HG02981 (cell line): ENCODE data around the gene PLA2G2D.

Experiments
- ATAC-seq: cut with Tn5 transposase; IDR thresholded peaks from one replicate; pipeline ENCODE4 v1.9.1; 2021; ENCODE audit warnings: mild to moderate bottlenecking, moderate library complexity; ENCODE audit not compliant: unreplicated experiment

Gene PLA2G2D

DNA sequence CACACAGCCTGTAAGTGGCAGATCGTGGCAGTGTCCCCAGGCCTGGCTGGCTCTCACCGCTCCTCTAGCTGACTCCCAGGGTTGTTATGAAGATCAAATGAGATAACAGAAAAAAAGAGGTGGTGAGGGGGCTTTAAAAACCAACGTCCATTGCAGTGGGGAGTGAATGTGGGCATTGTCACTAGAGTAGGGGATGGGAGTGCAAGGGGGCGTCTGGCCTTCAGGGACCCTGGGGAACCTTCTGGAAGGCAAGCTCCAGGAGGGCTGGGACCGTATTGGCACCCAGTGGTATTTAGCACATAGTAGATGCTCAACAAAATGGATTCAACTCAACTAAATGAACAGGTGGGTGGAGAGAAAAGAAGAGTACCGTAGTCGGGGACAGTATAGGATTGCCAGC, 3.4 kb downstream of the PLA2G2D start:
- no peak for ATAC-seq

DNA sequence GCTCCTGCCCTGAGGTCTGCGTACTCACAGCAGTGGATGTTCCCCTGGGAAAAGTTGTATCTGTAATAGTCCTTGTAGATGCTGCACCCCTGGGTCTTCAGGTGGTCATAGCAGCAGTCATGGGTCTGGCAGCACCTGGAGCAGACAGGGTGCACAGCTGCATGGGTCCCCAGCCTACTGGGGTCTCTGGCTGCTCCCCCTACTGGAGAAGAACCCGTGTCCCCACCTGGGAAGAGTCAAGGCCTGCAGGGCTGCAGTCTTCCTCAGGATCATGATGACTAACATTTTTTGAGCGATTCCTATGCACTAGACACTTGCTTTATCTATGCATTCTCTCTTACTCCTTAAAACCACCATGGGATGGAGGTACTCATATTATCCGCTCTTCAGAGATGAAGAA, 3.9 kb downstream of the PLA2G2D start:
- no peak for ATAC-seq

DNA sequence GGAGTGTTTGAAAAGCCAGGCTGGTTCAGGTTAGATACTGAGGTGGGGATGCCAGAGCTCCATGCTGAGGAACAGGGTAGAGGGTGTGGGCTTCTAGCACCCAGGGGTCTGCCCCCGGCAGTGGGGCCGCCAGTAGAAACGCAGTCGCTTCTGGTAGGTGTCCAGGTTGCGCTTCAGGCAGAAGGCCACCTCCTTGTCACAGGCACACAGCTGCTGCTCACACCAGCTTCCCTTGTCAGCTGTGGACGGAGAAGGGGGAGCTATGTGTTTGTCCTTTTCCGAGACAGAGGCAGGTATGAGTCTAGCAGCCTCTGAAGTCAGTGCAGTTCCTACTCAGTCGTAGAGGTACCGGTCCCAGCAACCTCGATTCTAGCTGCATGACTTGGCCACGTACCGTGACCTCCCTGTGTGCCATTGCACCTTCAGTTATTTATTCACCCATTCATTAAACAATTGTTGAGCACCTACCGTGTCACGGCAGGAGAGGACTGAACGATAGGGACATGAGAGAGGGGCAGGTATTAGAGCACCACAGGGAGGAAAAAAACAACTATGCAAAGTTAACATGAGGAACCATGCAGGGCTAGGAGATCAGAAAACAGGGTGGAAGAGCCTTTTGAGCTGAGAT, 5.2 kb downstream of the PLA2G2D start:
- ATAC-seq = no peak

DNA sequence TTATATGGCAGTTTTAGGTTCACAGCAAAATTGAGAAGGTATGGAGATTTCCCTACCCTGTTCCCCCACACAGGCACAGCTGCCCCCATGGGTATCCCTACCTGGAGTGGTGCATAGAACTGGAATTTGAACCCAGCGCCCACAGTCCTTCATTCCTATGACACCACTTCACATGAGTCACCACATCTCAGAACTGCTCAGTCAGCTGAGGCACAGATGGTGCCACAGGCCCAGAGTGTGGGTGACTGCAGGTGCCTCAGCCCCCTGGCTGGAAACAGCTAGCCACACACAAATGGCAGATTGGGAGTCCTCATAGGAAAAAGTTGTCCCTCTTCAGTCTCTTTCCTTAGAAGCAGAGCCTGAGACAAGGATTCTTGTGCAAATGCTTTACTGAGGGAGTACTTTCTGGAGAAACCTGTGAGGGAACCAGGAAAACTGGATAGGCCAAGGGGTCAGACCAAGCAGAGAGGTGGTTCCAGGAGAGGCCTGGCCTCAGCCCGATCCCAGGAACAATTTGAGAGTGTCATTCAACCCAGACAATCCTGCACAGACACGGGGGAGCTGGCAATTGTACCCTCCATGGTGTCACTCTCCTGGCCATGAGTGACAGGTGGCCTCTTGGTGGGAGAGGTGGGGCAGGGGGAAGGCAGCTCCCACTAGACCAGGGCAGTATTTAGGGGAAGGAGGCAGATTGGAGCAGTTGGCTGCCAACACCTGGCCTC, 6.9 kb downstream of the PLA2G2D start:
- ATAC-seq = no peak

DNA sequence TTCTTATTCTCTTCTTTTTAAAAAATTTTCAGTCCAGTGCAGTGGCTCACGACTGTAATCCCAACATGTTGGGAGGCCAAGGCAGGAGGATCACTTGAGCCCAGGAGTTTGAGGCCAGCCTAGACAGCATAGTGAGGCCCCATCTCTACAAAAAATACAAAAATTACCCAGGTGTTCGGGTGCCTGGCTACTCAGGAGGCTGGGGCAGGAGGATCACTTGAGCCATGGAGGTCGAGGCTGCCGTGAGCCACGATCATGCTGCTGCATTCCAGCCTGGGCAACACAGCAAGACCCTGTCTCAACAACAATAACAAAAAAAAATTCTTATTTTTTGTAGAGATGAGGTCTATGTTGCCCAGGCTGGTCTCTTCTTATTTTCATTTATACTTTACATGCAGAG, 7.9 kb downstream of the PLA2G2D start:
- ATAC-seq = no peak

DNA sequence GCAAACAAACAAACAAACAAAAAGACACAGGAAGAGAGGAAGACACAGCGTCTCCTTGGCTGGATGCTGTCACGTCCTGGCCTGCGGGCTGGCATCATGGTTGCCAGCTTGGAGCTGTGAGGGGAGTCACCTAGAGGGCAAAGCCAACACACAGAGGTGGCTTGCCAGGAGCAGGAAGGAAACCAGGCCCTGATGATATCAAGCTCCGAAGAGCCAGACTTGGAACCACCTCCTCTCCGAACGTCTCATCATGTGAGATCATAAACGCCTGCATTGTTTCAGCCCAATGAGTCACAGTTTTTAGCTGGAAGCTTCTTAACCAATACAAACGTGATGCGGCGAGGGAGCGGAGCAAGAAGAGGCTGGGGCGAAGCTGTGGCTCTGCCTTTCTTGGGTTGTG, 8.7 kb downstream of the PLA2G2D start:
- ATAC-seq = no peak

DNA sequence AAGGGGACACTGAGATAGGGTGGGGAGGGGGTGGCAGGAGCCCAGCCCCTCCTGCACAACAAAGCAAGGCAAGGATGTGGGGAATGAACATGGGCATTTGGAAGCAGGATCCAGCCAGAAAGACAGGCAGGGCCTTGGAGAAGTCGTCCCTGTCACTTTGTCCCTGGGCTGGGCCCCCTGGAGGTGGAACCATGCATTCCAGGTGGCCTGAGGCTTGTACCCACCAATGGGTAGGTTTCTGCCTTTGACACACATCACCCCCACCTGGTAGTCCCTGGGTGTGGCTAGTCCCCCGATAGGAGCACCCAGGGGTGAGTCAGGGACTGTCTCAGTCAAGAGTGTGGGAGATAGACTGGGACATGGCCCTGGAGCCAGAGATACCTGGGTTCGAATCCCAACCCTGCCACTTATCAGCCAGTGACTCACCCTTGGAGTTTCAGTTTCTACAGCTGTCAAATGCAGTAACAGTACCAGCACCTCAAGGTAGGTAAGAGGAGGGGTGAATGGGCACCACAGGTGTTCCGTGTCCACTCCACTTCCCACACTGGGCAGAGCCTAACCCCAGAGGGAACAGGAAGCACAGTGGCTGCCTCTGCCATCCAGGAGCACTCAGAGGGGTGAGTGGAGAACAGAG, 10.0 kb downstream of the PLA2G2D start:
- no peak for ATAC-seq

DNA sequence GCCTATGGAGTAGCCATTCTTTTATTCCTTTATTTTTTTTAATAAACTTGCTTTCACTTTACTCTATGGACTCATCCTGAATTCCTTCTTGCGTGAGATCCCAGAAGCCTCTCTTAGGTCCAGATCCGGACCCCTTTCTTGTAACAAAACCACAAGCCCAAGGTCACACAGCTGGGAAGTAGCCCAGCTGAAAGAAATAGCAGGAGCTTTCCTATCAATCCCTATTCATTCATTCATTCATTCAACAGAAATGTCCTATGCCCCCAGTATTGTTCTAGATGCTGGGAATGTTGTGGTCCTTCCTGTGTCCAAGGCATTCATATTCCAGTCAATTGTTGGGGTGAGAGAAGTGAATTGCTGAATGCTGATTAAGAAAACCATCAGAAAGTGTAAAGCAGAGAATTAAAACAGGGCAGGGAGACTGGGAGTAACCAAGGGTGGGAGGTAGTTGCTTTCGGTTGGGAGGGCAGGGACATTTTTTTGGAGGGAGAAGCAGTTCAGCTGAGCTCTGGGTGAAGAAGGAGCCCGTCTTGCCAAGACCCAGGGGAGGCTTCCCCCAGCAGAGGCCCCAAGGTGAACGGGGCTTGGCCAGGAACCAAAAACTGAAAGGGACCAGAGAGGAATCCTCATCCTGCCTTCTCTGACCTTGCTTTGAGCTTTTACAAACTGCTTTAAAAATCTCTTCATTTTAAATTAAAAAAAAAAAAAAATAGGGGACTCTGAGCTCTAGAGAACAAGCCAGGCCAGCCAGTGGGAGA, 10.8 kb downstream of the PLA2G2D start:
- ATAC-seq = no peak

DNA sequence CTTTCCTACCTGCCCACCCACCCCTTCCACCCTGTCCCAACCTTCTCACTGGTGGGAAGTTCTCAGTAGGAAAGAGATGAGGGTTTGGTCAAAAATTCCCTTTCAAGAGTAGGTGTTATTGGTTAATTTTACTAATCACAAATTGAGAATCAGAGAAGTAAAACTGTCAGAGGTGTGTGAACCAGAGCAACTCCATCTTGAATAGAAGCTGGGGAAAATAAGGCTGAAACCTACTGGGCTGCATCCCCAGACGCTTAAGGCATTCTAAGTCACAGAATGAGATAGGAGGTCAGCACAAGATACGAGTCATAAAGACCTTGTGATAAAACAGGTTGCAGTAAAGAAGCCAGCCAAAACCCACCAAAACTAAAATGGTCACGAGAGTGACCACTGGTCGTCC, 11.5 kb downstream of the PLA2G2D start:
- ATAC-seq = no peak

DNA sequence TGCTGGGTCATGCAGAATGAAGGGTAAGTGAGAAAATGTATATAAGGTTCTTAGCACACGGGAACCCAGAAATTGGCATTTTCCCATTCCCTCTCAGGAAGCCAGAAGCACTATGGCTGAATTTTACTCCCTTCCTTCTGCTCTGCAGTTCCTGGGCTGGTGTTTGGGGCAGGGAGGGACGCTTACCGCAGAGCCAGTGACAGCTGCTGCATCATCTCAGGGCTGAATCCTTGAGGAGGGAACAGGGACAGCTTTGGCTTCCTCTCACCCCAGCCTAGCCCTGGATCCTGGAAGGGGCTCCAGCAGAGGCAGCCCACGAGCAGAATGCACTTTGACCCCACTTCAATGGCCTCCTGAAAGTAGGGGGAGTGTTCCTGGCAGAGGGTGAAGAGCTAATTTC, 12.0 kb downstream of the PLA2G2D start:
- no peak for ATAC-seq

DNA sequence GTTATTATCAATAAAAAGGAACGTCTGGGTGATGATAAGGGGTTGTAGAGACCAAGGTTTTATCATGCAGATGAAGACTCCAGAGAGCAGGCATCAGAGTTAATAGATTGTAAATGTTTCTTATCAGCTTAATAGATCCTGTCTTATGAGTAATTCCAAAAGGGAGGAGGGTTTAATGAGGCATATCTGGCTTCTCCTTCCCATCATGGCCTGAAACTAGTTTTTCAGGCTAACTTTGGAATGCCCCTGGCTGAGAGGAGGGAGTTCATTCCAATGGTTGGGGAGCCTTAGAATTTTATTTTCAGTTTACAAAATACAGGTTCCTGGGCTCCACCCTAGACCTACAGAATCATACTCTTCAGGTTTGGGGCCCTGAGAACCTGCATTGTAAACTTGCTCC, 13.5 kb downstream of the PLA2G2D start:
- ATAC-seq = no peak

DNA sequence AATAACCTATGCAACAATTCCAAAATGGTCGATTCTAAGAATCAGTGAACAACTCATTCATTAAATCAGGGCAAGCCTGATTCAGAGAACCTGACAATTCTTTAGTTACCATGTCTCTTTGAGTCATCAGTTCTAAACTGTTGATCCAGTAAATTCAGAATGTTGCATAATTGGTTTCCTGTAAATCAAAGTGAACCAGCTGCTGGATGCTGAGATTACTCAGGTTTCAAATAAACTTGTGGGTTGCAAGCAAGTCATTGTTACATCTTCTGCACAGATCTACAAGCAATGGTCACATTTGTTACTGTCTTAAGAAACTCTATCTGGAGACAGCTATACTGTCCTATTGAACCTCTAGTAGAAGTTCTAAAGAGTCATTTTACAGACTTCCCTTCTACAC, 16.5 kb downstream of the PLA2G2D start:
- no peak for ATAC-seq

DNA sequence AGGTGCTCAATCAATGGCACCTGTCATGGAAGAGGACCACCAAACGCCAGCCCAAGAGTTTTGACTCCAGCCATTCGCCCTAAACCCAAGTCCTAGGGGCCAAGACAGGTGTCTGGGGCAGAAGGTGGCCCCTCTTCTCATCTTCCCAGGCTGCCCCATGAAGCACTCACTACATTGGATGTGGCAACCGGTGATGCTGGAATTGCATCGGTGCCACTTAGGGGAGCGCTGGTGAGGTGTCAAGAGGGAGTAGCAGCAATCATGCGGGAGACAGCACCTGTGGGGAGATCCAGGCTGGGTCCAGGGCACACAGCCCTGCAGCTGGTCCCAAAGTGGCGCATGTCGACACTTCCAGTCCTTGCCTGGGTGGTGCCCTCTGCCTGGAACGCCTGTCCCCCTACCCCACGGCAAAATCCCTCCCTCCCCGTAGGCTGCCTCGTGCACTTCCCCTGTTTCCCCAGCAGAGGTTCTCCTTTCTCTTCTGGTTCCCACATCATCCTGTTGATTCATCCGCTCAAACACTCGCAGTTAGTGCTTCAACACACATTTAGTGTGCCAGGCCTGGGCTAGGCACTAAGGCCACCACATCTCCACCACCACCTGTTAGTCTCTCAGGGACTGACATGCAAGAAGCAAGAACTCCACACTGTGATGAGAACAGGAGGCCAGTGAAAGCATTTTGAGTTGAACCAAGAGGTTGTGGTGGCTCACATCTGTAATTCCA, 18.5 kb downstream of the PLA2G2D start:
- ATAC-seq = no peak

DNA sequence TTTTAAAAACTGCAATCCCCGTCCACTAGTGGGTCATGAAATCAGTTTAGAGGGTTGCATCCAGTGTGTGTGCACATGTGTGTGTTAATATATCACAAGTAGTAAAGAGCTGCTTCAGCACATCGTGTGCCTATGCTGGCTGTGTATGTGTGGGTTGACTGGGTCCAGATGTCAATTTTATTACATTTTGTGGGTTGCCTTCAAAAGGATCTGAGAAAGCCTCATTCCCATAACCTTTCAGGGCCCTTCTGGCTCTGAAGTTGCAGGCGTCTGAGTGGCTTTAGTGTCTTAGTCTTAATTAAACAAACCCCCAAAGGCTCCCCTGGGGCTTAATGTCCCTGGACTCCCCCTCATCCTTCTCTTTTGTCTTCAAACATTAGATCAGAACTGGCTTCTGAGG, 19.8 kb downstream of the PLA2G2D start:
- ATAC-seq = no peak

DNA sequence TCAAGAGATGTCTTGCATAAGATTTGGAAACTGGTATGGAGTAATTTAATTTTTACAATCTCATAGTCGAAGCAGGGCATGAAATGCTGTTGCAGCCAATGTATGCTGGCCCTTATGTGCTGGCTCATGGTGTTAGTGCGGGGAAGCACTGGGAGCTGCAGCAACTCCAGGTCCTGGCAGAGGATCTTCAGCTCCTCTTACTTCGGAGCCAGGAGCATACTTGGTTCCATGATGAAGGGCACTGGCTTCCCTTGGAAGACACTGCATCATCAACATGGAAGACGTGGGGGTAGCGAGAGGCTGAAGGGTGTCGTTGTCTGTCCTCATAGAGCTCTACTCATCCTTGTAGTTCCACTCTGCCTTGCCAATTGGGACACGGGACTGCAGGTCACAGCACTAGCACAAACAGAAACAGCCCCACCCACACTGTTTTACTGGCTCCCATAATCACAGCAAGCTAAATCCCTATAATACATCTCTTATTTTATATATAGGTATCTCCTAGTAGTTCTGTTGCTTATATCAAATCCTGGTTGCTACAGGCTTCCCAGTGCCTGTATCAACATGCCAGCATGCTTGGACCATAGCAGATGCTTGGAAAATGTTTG, 22.4 kb downstream of the PLA2G2D start:
- no peak for ATAC-seq

DNA sequence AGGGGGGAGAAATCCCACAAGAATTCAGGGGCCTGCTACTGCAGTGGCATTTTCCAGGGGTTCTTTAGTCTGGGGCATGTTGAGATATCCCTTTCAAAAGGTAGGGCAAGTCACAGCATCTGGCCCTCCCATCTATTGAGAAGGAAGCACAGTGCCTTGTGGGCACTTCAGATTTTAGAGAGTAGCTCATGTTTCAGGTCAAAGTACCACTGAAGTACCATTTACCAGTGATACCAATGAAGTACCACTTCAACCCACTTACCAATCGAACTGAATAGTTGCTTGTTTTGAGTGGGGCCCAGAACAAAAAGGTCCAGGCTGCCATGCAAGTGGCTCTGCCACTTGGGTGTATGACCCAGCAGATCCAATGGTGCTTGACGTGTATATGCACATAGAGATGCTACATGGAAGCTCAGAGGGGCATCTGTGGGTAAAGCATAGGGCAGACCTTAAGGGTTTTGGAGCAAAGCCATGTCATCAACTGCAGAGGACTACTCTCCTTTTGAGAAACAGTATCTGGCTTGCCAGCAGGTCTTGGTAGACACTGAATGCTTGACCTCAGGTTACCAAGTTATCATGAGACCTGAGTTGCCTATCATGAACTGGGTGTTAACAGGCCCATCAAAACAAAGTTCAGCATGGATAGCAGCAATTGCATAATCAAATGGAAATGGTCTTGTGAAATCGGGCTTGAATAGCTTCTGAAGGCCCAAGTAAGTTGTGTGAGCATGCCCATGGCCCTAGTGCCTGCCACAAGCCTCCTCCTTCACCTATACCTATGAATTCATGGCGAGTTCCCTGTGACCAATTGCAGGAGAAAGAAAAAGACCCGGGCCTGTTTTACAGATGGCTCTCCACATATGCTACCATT, 23.5 kb downstream of the PLA2G2D start:
- ATAC-seq = no peak

DNA sequence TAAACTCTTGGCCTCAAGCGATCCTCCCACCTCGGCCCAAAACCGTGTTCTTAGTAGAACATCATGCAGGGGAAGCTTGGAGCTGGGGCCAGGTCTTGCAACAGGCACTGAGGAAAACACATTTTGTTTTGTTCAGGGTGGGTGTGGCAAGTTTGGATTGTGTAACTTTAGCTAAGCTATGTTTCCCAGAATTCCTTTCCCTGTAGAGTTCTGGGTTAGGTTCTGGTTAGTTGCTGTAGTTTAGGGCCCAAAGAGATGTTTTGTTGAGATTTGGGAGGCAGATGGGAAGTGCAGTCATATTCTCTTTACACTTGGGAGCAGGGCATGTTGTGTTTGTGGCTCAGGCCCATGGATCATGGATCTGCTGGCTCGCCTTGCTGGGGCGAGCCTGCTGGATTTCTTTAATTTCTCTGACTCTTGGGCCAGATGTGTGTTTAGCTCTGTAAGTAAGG, 25.4 kb downstream of the PLA2G2D start:
- ATAC-seq = no peak

DNA sequence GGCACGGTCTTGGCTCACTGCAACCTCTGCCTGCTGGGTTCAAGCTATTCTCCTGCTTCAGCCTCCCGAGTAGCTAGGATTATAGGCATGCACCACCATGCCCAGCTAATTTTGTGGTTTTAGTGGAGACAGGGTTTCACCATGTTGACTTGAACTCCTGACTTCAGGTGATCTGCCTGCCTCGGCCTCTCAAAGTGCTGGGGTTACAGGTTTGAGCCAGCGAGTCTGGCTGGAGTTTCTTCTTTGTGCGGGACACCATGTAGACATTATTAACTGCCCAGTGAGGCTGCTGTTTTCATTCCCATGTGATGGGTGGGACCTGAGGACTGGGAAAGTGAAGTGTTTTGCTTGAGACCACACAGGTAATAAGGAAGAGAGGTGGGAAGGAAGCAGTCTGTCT, 26.0 kb downstream of the PLA2G2D start:
- ATAC-seq = no peak

DNA sequence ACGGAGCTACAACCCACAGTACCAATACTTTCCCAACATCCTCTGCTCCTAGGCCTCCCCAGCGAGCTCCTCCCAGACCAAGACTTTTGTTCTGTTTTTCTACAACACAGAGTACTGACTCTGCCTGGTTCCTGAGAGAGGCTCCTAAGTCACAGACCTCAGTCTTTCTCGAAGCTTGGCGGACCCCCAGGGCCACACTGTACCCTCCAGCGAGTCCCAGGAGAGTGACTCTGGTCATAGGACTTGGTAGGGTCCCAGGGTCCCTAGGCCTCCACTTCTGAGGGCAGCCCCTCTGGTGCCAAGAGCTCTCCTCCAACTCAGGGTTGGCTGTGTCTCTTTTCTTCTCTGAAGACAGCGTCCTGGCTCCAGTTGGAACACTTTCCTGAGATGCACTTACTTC, 28.7 kb downstream of the PLA2G2D start:
- ATAC-seq = no peak

DNA sequence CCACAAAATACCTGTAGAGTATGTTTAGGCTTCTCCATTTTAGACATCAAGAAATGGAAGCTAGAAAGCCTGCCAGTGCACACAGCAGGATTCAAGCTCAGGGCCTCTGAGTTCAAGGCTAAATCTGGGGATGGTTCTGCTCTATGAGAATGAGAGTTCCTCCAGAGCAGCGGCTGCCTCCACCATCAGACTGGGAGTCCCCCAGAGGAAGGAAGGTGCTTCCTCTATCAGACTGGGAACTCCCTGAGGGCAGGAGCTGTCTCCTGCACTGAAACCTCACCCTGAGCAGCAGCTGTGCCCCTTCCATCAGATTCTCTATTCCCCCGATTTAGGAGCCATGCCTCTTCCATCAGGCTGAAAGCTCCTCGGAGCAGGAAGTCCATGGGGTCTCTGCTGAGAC, 29.2 kb downstream of the PLA2G2D start:
- no peak for ATAC-seq
